DND-41 (cell line): ENCODE data around the gene DGKB.

ENCODE experiments used
- ATAC-seq: fragments of 200-7000 bp; cut with Tn5 transposase; 3 replicates; pipeline ENCODE4 v1.9.1; 2021; ENCODE audit warnings: low read depth; ENCODE audit not compliant: insufficient read depth
- DNase-seq: peaks from one replicate; pipeline ENCODE4 v3.0.0-alpha.2; 2020
- H2AFZ ChIP-seq: 2 replicates; pipeline ENCODE4 v1.6.0; 2012; ENCODE audit warnings: low read depth, low read length
- H3K27ac ChIP-seq: 2 replicates; pipeline ENCODE4 v1.5.1; 2012; ENCODE audit warnings: low read length, inconsistent platforms
- H3K27me3 ChIP-seq: fragments of 200-600 bp; sonication (generic); 2 replicates; pipeline ENCODE4 v1.6.0; 2012; ENCODE audit warnings: low read length, mild to moderate bottlenecking, inconsistent platforms; ENCODE audit not compliant: insufficient read depth, poor library complexity
- H3K36me3 ChIP-seq: 2 replicates; pipeline ENCODE4 v1.5.1; 2012; ENCODE audit warnings: low read length, inconsistent platforms; ENCODE audit not compliant: insufficient read depth
- H3K4me1 ChIP-seq: 2 replicates; pipeline ENCODE4 v1.5.1; 2012; ENCODE audit warnings: mild to moderate bottlenecking, low read length; ENCODE audit not compliant: insufficient read depth
- H3K4me2 ChIP-seq: 2 replicates; pipeline ENCODE4 v1.6.0; 2012; ENCODE audit warnings: mild to moderate bottlenecking, moderate library complexity, low read length, inconsistent platforms; ENCODE audit not compliant: insufficient read depth
- H3K4me3 ChIP-seq, 2 experiments: fragments of 200-600 bp in 1 of 2; shearing (Covaris generic) in 1 of 2; 2 replicates each; pipeline ENCODE4 v1.5.1; 2012 to 2016; ENCODE audit warnings: inconsistent platforms in 2 of 2, low read length in 2 of 2, mild to moderate bottlenecking in 2 of 2, low read depth in 1 of 2, moderate library complexity in 1 of 2
- H3K79me2 ChIP-seq: 2 replicates; pipeline ENCODE4 v1.6.0; 2012; ENCODE audit warnings: low read length, inconsistent platforms; ENCODE audit not compliant: insufficient read depth
- H3K9ac ChIP-seq: 2 replicates; pipeline ENCODE4 v1.6.0; 2012; ENCODE audit warnings: low read depth, mild to moderate bottlenecking, inconsistent platforms, low read length, moderate library complexity
- H3K9me3 ChIP-seq: 2 replicates; pipeline ENCODE4 v1.5.1; 2012; ENCODE audit warnings: low read length, moderate library complexity, mild to moderate bottlenecking, inconsistent platforms; ENCODE audit not compliant: insufficient read depth, severe bottlenecking
- H4K20me1 ChIP-seq: 2 replicates; pipeline ENCODE4 v1.6.0; 2012; ENCODE audit warnings: low read length; ENCODE audit not compliant: insufficient read depth
- EZH2 ChIP-seq: IDR thresholded peaks from 3 replicates; pipeline ENCODE4 v1.6.1; 2012; ENCODE audit warnings: borderline replicate concordance, low read depth, mild to moderate bottlenecking, moderate library complexity, low read length, inconsistent platforms; ENCODE audit not compliant: severe bottlenecking
- TF ChIP-seq, protein P1 (sequence below): IDR thresholded peaks from 2 replicates; pipeline ENCODE4 v1.5.1; 2012; ENCODE audit warnings: borderline replicate concordance, low read length, moderate library complexity, mild to moderate bottlenecking; ENCODE audit not compliant: poor library complexity, severe bottlenecking; ENCODE audit errors: extremely low read depth

DGKB gene

DNA sequence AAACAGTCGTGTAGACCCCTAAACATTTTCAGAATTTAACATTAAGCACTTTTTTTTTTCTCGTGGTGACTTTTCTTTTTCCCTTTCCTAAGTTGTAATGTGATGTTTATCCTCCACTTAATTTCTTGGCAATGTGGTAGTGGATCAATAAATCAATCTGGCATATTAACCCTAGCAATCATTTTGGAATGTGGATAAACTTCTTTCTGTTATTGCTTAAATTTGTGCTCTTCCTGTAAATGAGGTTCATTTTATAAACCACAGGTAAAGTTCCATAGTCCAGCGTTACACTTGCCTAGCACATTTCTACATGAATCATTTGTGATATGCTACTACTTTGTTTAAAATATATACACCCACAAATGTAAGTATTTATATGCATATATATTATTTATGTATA, 665.7 kb downstream of the DGKB start:
- Histone ChIP-seq H3K27me3 (no peaks in the 10 kb centered on the region), H3K27ac (no peak overlapping the region), H3K9me3 (no peaks in the 10 kb centered on the region), H3K9ac (no peak overlapping the region), H3K4me1 (no peaks in the 10 kb centered on the region), H3K4me2 (no peak overlapping the region), H2AFZ (no peak overlapping the region), H3K36me3 (no peaks in the 10 kb centered on the region), H4K20me1 (no peaks in the 10 kb centered on the region), H3K4me3 (no peak overlapping the region), H3K79me2 (no peaks in the 10 kb centered on the region)
- TF ChIP-seq, protein P1, sequence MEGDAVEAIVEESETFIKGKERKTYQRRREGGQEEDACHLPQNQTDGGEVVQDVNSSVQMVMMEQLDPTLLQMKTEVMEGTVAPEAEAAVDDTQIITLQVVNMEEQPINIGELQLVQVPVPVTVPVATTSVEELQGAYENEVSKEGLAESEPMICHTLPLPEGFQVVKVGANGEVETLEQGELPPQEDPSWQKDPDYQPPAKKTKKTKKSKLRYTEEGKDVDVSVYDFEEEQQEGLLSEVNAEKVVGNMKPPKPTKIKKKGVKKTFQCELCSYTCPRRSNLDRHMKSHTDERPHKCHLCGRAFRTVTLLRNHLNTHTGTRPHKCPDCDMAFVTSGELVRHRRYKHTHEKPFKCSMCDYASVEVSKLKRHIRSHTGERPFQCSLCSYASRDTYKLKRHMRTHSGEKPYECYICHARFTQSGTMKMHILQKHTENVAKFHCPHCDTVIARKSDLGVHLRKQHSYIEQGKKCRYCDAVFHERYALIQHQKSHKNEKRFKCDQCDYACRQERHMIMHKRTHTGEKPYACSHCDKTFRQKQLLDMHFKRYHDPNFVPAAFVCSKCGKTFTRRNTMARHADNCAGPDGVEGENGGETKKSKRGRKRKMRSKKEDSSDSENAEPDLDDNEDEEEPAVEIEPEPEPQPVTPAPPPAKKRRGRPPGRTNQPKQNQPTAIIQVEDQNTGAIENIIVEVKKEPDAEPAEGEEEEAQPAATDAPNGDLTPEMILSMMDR, result no peak
- no peak for TF ChIP-seq EZH2
- ATAC-seq, result no peak
- no peak for DNase-seq

GRCh38 chr7:14235056-14235455, 667.5 kb downstream of the DGKB start:
- no peak for ATAC-seq
- no peak overlapping the region for H3K27ac ChIP-seq

GRCh38 chr7:14233868-14234369, 668.6 kb downstream of the DGKB start:
- Histone ChIP-seq H2AFZ (no peak overlapping the region), H3K9me3 (no peaks in the 10 kb centered on the region), H3K36me3 (no peaks in the 10 kb centered on the region), H3K4me1 (no peaks in the 10 kb centered on the region), H3K27me3 (no peaks in the 10 kb centered on the region), H3K4me3 (no peak overlapping the region), H4K20me1 (no peaks in the 10 kb centered on the region), H3K79me2 (no peaks in the 10 kb centered on the region), H3K4me2 (no peak overlapping the region), H3K27ac (no peak overlapping the region), H3K9ac (no peak overlapping the region)
- DNase-seq, result no peak
- ATAC-seq, result no peak
- TF ChIP-seq EZH2, result no peak
- TF ChIP-seq, protein P1, result no peak

More at GRCh38 chr7:14235056-14235455, 667.5 kb downstream of the DGKB start:
- H3K79me2 ChIP-seq, result no peaks in the 10 kb centered on the region
- no peak overlapping the region for H3K9ac ChIP-seq
- H3K4me2 ChIP-seq, result no peak overlapping the region
- no peak overlapping the region for H2AFZ ChIP-seq
- H3K36me3 ChIP-seq, result no peaks in the 10 kb centered on the region
- no peaks in the 10 kb centered on the region for H4K20me1 ChIP-seq
- no peak for DNase-seq
- H3K9me3 ChIP-seq, result no peaks in the 10 kb centered on the region
- no peaks in the 10 kb centered on the region for H3K4me1 ChIP-seq
- no peak for TF ChIP-seq EZH2
- TF ChIP-seq, protein P1, result no peak
- no peak overlapping the region for H3K4me3 ChIP-seq
- no peaks in the 10 kb centered on the region for H3K27me3 ChIP-seq
